Measurements from ENCODE around the gene ERVK3-1.

ERVK3-1 gene

GRCh38 chr19:58346961-58347929 is 42.1 kb downstream of the ERVK3-1 start:
- DNase-seq, result peak; percentile 80

- DNase-seq, result peak; percentile 33
Measured at GRCh38 chr19:58348080-58348479, 42.9 kb downstream of the ERVK3-1 start.

GRCh38 chr19:58349590-58349989 is 44.4 kb downstream of the ERVK3-1 start:
- no peak for DNase-seq

- DNase-seq, result no peak
Measured at GRCh38 chr19:58350001-58350861, 45.1 kb downstream of the ERVK3-1 start.

GRCh38 chr19:58350871-58351557 is 45.8 kb downstream of the ERVK3-1 start:
- DNase-seq, result no peak

GRCh38 chr19:58351558-58351878 is 46.3 kb downstream of the ERVK3-1 start:
- no peak for DNase-seq

- no peak for DNase-seq
Measured at GRCh38 chr19:58351990-58352755, 47.0 kb downstream of the ERVK3-1 start.

GRCh38 chr19:58352760-58353671 is 47.8 kb downstream of the ERVK3-1 start, which contains the start of gene A1BG:
Gene A1BG (minus strand): TSS chr19:58353492. CDS start chr19:58353437, 55 bp downstream.
- DNase-seq, result no peak

- DNase-seq, result no peak
Measured at GRCh38 chr19:58353717-58354477, 48.7 kb downstream of the ERVK3-1 start.

- DNase-seq, result no peak
Measured at GRCh38 chr19:58354478-58355030, 49.4 kb downstream of the ERVK3-1 start.

- DNase-seq, result no peak
Measured at GRCh38 chr19:58355215-58355796, 50.1 kb downstream of the ERVK3-1 start.

- no peak for DNase-seq
Measured at GRCh38 chr19:58355908-58356765, 51.0 kb downstream of the ERVK3-1 start.

- DNase-seq, result no peak
Measured at GRCh38 chr19:58356766-58357480, 51.7 kb downstream of the ERVK3-1 start.

- no peak for DNase-seq
Measured at GRCh38 chr19:58357481-58358145, 52.4 kb downstream of the ERVK3-1 start.

- no peak for DNase-seq
Measured at GRCh38 chr19:58361900-58362271, 56.7 kb downstream of the ERVK3-1 start.

- peak; percentile 99 for DNase-seq
Measured at GRCh38 chr19:58362272-58362994, 57.3 kb downstream of the ERVK3-1 start, which contains the start of gene ZNF497. Gene ZNF497 (minus strand): TSS chr19:58362751. CDS start chr19:58357635, 5,116 bp downstream.
